Keratinocyte (primary cell): Measurements from ENCODE around the gene PTPN14.

Experiments
- CTCF ChIP-seq, 3 experiments: IDR thresholded peaks in 1 of 3; conservative IDR thresholded peaks in 1 of 3; optimal IDR thresholded peaks in 1 of 3; 2 replicates in 2 of 3; 3 replicates in 1 of 3; pipeline versions ENCODE3 to v1.5.1; 2011; ENCODE audit warnings: low read length in 3 of 3, mild to moderate bottlenecking in 3 of 3, moderate library complexity in 2 of 3, control low read depth in 1 of 3, inconsistent platforms in 1 of 3; ENCODE audit not compliant: insufficient read depth in 2 of 3; ENCODE audit errors: extremely low read depth in 1 of 3
- EZH2 ChIP-seq: IDR thresholded peaks from one replicate; pipeline ENCODE4 v1.6.1; 2012; ENCODE audit warnings: inconsistent platforms, mild to moderate bottlenecking, low read length, moderate library complexity

DNA sequence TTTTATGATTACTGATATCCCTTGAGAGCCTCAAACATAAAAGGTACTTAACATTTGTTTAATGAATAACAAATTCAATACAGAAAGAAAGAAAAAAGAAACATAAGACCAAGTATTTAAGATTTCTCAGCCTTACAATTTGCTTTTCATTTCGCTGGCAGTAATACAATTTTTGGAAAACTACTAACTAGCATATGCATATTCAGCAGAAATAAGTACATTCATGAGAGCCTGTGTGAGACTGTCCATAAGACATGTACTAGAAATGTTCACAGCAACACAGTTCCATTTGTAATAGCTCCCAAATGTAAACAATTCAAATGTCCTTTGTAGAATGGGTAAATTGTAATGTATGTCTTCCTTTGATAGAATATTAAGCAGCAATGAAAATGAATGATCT, 119.2 kb downstream of the PTPN14 start:
- TF ChIP-seq CTCF (optimal IDR thresholded peaks at IDR 0.05 in 1 of 3, IDR thresholded peaks at IDR 0.05 in 1 of 3, conservative IDR thresholded peaks at IDR 0.05 in 1 of 3; ENCODE audit: extremely low read depth in 1 of 3, insufficient read depth in 2 of 3, low read length in 3 of 3) (no peak), EZH2 (no peak)
